OCI-LY3 (cell line): ENCODE data around the gene ACOT11.

Source experiments
- H2AFZ ChIP-seq: fragments of 200-600, 300-600 bp; shearing (Covaris generic); 2 replicates; pipeline ENCODE4 v1.6.0; 2014; ENCODE audit warnings: antibody characterized with exemption, low read depth, low read length
- H3K27ac ChIP-seq: fragments of 200-600, 300-600 bp; sonication (generic); 2 replicates; pipeline ENCODE4 v1.5.1; 2014; ENCODE audit warnings: mild to moderate bottlenecking, low read length, moderate library complexity, mixed read lengths
- H3K27me3 ChIP-seq: fragments of 200-600, 300-600 bp; sonication (generic); 2 replicates; pipeline ENCODE4 v1.6.1; 2014; ENCODE audit warnings: low read depth, low read length, mixed read lengths
- H3K36me3 ChIP-seq: fragments of 200-600, 300-600 bp; sonication (generic); replicated peaks from 2 replicates; pipeline ENCODE3; 2014; ENCODE audit warnings: low read depth, low read length, mixed read lengths
- H3K4me1 ChIP-seq: fragments of 300-600, 200-600 bp; sonication (generic); 2 replicates; pipeline ENCODE4 v1.6.1; 2014; ENCODE audit warnings: low read length, mixed read lengths
- H3K4me2 ChIP-seq: fragments of 200-600, 300-600 bp; sonication (generic); 2 replicates; pipeline ENCODE4 v1.6.1; 2014; ENCODE audit warnings: low read length, mixed read lengths
- H3K4me3 ChIP-seq: fragments of 300-600, 200-600 bp; sonication (generic); 2 replicates; pipeline ENCODE4 v1.5.1; 2014; ENCODE audit warnings: antibody characterized with exemption, mild to moderate bottlenecking, low read length, moderate library complexity
- H3K79me2 ChIP-seq: fragments of 300-600, 200-600 bp; shearing (Covaris generic); 2 replicates; pipeline ENCODE4 v1.6.1; 2014; ENCODE audit warnings: mild to moderate bottlenecking, low read length, mixed read lengths
- H3K9ac ChIP-seq: fragments of 300-600, 200-600 bp; shearing (Covaris generic); 2 replicates; pipeline ENCODE4 v1.6.0; 2014; ENCODE audit warnings: mild to moderate bottlenecking, low read length, moderate library complexity
- H3K9me3 ChIP-seq: fragments of 200-600, 300-600 bp; shearing (Covaris generic); 2 replicates; pipeline ENCODE4 v1.6.1; 2014; ENCODE audit warnings: low read length, mixed read lengths; ENCODE audit not compliant: insufficient read depth
- H4K20me1 ChIP-seq: fragments of 200-600, 300-600 bp; sonication (generic); 2 replicates; pipeline ENCODE4 v1.6.1; 2016; ENCODE audit warnings: low read length, mixed read lengths; ENCODE audit not compliant: insufficient read depth
- EZH2phosphoT487 ChIP-seq: fragments of 200-600 bp; shearing (Covaris generic); IDR thresholded peaks from 2 replicates; pipeline ENCODE4 v1.6.1; 2018; ENCODE audit warnings: antibody characterized with exemption, mixed run types, low read depth
- TF ChIP-seq, protein P1 (sequence below): fragments of 200-600, 300-600 bp; sonication (generic); IDR thresholded peaks from 2 replicates; pipeline ENCODE4 v1.5.1; 2014; ENCODE audit warnings: antibody characterized with exemption, low read length, low read depth

Gene ACOT11

GRCh38 chr1:54545916-54546635 is 2.0 kb upstream of the ACOT11 start:
- H3K4me3 ChIP-seq: no peak overlapping the region
- no peaks in the 10 kb centered on the region for H3K36me3 ChIP-seq
- no peak overlapping the region for H2AFZ ChIP-seq
- H3K27me3 ChIP-seq: no peaks in the 10 kb centered on the region
- no peak for TF ChIP-seq EZH2phosphoT487
- TF ChIP-seq, protein P1, sequence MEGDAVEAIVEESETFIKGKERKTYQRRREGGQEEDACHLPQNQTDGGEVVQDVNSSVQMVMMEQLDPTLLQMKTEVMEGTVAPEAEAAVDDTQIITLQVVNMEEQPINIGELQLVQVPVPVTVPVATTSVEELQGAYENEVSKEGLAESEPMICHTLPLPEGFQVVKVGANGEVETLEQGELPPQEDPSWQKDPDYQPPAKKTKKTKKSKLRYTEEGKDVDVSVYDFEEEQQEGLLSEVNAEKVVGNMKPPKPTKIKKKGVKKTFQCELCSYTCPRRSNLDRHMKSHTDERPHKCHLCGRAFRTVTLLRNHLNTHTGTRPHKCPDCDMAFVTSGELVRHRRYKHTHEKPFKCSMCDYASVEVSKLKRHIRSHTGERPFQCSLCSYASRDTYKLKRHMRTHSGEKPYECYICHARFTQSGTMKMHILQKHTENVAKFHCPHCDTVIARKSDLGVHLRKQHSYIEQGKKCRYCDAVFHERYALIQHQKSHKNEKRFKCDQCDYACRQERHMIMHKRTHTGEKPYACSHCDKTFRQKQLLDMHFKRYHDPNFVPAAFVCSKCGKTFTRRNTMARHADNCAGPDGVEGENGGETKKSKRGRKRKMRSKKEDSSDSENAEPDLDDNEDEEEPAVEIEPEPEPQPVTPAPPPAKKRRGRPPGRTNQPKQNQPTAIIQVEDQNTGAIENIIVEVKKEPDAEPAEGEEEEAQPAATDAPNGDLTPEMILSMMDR: no peak
- no peak overlapping the region for H3K4me2 ChIP-seq
- no peaks in the 10 kb centered on the region for H3K9me3 ChIP-seq
- no peaks in the 10 kb centered on the region for H3K79me2 ChIP-seq
- no peaks in the 10 kb centered on the region for H3K4me1 ChIP-seq
- no peak overlapping the region for H3K27ac ChIP-seq
- H4K20me1 ChIP-seq: no peaks in the 10 kb centered on the region
- H3K9ac ChIP-seq: no peak overlapping the region

DNA sequence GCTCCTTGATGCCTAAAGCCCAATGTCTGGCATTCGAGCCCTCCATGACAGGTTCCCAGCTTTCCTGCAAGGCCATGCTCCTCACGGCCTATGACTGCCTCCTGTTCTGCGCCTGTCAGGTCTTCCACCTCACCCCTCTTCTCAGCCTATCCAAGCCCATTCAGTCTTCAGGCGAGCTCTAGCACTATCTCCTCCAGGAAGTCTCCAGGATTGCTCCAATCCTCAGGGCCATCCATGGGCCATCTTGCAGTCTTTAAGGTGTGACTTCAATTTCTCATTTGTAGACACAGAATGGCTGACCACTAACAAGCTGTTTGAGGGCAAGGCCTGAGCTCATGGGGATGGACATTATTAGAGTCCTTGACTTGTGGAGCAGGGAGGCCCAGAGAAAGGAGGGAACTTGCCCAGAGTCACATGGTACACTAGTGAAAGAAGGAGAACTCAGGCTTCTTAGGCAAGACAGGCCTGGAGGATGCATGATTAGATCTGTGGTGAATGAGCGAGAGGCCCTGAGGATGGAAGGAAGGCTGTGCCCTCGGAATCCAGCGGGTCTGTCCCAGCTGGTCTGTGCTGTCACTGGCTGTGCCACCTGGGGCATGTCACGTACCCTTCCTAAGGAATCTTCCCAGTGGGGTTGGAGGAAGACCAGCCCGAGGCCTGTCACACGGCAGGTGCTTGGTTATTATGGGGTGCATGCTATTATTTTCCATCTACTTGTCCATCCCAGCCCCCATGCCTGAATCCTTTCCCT is 1.2 kb upstream of the ACOT11 start:
- no peak overlapping the region for H3K27ac ChIP-seq

GRCh38 chr1:54548389-54549044 is 489 bp downstream of the ACOT11 start:
- H3K4me3 ChIP-seq: no peak overlapping the region
- TF ChIP-seq, protein P1: no peak
- no peak for TF ChIP-seq EZH2phosphoT487
- H3K4me1 ChIP-seq: no peaks in the 10 kb centered on the region

More for the DNA sequence above, 1.2 kb upstream of the ACOT11 start:
- H3K79me2 ChIP-seq: no peaks in the 10 kb centered on the region
- no peaks in the 10 kb centered on the region for H3K4me1 ChIP-seq
- no peaks in the 10 kb centered on the region for H3K36me3 ChIP-seq
- no peaks in the 10 kb centered on the region for H3K27me3 ChIP-seq
- no peak overlapping the region for H3K4me3 ChIP-seq
- no peaks in the 10 kb centered on the region for H4K20me1 ChIP-seq
- H3K9me3 ChIP-seq: no peaks in the 10 kb centered on the region
- no peak overlapping the region for H3K9ac ChIP-seq
- H3K4me2 ChIP-seq: no peak overlapping the region
- no peak overlapping the region for H2AFZ ChIP-seq
- no peak for TF ChIP-seq EZH2phosphoT487
- TF ChIP-seq, protein P1: no peak

More at GRCh38 chr1:54548389-54549044, 489 bp downstream of the ACOT11 start:
- no peak overlapping the region for H3K4me2 ChIP-seq
- no peaks in the 10 kb centered on the region for H3K9me3 ChIP-seq
- no peaks in the 10 kb centered on the region for H3K36me3 ChIP-seq
- H3K27ac ChIP-seq: no peak overlapping the region
- H3K79me2 ChIP-seq: no peaks in the 10 kb centered on the region
- H2AFZ ChIP-seq: no peak overlapping the region
- H4K20me1 ChIP-seq: no peaks in the 10 kb centered on the region
- no peak overlapping the region for H3K9ac ChIP-seq
- no peaks in the 10 kb centered on the region for H3K27me3 ChIP-seq
